Thyroid gland (tissue), 4 donors: ENCODE data around the gene RNF213.

Source experiments
- CTCF ChIP-seq, 6 experiments: fragments of 200-600 bp in 3 of 6; fragments of 450-650 bp in 3 of 6; sonication (generic) in 3 of 6; IDR thresholded peaks; one replicate each; pipeline ENCODE4 v1.5.1; 2016 to 2019; ENCODE audit warnings: antibody characterized with exemption in 6 of 6, mild to moderate bottlenecking in 2 of 6, inconsistent platforms in 1 of 6, moderate library complexity in 1 of 6
- POLR2A ChIP-seq, 2 donors: fragments of 450-650 bp; IDR thresholded peaks; one replicate each; pipeline ENCODE4 v1.6.1; 2017; ENCODE audit warnings: antibody characterized with exemption in 2 of 2, mild to moderate bottlenecking in 2 of 2, moderate library complexity in 1 of 2

GRCh38 chr17:80359422-80360110, 98.9 kb downstream of the RNF213 start:
- TF ChIP-seq CTCF (IDR thresholded peaks at IDR 0.05) (no peak), POLR2A (IDR thresholded peaks at IDR 0.05) (no peak)
